Right forelimb (tissue), 1 donor: Measurements from ENCODE around the gene CD4.

Experiments
- DNase-seq: peaks from one replicate; pipeline ENCODE4 v3.0.0-alpha.2; 2018

Gene CD4

GRCh38 chr12:6778574-6779550, 10.5 kb upstream of the CD4 start:
- peak; percentile 97 for DNase-seq

DNA sequence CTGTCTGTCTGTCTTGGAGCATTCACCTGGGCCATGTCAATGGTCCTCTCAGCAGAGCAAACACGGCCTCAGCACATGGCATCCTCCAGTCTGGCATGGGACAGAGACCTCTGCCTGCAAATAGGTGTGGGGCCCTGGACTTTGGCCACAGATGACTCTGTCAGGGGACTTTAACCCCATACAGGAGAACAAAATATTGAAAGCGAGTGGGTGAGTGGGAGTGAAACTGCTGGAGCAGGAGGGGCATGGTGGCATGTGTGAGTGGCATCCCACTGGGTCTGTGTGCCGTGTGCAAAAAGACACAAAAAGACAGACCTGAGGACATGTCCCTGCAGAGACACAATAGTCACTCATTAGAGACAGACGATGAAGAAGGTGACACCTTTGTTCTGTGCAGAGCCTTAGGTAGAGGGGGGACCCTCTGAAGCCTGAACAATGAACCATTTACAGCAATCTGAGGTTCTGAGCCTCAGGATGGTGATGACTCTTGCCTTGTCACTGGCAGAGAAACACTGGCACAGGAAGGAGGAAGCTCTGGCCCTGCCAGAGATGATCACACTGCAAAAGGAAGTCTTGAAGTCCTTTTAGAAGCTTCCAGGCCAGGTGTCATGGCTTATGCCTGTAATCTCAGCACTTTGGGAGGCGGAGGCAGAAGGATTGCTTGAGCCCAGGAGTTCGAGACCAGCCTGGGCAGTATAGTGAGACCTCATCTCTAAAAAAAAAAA, 9.5 kb upstream of the CD4 start:
- DNase-seq, result no peak

DNA sequence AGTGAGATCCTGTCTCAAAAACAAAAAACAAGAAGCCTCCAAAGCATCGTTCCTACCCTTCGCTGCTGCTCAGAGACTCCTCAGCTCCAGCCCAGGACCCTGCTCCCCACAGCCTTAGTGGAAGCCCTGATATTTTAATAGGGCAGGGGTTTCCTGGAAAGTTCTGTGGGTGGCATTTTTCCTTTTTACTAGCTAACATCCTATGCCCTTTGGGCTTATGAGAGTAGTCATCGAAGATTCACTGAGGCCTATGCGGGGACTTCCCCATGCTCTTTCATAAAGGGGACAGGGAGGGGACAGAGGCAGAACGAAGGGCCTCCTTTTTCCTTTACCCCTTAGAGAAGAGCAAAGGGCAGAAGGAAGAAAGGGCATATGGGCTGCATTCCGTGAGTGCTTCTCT, 8.8 kb upstream of the CD4 start:
- DNase-seq, result no peak

DNA sequence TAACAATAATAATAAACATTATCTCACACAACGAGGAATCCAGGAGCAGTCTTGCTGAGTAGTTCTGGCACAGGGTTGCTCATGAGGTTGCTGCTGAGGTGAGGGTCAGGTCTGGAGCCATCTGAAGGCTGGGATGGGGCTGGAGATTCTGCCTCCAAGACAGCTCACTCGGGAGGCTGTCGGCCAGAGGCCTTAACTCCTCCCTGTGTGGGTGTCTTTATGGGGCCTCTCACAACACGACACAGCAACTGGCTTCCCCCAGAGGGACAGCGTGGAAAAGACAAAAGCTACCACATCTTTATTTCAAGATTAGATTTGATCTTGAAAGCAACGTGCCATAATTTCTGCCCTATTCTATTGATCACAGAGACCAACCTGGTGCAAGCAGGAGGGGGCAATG, 7.2 kb upstream of the CD4 start:
- no peak for DNase-seq

GRCh38 chr12:6782850-6783566, 6.3 kb upstream of the CD4 start:
- no peak for DNase-seq

DNA sequence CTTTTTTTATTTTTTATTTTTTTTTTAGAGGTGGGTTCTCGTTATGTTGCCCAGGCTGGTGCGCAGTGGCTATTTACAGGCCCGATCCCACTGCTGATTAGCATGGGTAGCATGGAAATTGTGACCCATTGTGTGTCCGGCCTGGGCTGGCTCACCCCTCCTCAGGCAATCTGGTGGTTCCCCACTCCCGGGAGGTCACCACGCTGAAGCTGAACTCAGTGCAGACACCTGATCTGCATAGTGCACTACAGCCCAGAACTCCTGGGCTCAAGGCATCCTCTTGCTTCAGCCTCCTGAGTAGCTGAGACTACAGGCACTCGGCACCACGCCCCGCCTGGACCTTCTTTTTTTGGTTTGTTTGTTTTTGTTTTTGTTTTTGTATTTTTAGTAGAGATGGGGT, 5.5 kb upstream of the CD4 start:
- no peak for DNase-seq

- DNase-seq, result no peak
These were observed 5.0 kb upstream of the CD4 start for GRCh38 chr12:6784296-6784695.

DNA sequence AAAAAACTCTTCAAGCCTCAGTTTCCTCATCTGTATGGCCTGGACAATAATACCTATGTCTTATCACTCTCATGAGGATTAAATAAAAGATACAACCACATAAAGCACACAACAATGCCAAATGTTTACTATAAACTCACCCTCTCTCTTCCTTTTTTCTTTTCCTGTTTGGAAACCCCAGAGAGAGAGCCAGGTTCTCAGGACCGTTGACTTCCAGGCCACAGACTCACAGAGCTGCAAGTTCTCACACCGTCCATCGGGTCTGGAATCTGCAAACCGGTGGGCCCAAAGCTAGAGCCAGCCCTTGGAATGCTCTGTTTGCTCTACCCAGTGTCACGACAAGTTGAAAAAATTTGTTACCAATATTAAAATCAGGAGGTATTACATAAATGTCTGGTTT, 4.6 kb upstream of the CD4 start:
- no peak for DNase-seq

- DNase-seq, result no peak
These were observed 2.8 kb upstream of the CD4 start for GRCh38 chr12:6786416-6787094.

DNA sequence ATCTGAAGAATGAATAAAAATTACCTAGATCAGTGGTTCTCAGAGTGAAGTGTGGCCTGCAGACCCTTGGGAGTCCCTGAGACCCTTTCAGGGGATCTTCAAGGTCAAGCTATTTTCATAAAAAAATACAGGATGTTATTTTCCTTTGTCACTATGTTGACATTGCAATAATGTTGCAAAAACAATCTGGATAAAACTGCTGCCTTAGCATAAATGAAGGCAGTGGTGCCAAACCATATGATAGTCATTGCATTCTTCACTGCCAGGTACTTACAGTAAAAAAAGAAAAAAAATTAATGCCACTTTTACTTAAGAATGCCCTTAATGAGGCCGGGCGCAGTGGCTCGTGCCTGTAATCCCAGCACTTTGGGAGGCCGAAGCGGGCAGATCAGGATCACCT, 2.0 kb upstream of the CD4 start:
- no peak for DNase-seq

DNA sequence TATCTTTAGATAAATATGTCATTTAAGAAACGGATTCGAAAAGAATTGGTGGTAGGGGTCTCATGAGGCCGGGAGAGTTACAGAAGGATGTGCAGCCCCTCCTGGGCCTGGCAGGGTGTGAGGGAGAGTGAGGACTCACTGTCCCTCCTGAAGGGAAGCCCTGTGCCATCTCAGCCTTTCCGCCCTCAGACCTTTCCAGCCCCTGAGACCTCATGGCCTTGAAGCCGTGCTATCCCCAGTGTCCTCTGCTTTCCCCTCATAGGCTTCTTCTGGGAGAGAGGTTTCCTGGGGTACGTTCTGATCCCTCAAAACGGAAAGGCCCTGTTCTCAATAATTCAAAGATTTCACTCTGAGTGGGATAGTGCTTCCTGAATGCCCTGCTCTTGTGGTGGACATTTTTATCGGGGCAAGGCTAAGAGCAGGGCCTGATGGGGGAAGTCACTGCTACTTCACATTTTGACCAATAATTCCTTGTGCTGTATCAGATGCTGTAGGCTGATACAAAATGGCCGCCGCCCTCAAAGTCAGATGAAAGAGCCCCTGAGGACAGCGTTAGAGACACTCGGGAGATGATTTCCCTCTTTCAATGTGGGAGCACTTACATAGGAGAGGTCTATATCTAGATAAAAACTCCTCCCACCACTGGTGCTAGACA, 1.3 kb downstream of the CD4 start:
- DNase-seq, result no peak

- no peak for DNase-seq
These were observed 2.7 kb downstream of the CD4 start for GRCh38 chr12:6791931-6792520.

DNA sequence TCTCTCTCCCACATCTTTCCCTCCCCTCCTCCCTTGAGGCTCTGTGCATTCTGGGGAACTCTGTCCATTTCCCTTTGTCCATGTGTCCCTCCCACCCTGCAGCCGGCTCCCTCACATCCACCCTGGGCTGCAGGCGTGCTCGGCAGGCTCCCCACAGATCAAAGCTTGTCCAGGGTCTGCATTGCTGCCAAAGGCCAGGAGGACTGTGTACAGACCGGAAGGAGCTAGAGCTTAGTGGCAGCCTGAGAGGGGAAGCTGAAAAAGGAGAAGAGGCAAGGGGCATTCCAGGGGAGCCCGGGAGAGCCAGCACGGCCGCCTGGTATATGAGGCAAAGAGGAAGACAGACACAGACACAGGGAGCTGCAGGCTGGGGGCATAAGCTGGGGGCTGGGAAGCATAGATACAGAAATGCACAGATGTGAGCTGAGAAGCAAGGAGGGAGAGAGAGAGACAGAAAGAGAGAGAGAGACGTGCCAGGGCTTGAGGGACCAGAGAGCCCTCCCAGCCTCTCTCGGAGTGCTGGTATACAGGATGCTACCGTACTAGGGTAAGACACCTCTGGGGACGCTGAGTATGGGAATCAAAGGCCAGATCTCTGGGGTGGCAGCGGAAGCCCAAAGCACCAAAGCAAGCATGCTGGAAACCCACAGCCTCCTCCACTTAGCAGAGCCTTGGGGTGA, 3.3 kb downstream of the CD4 start:
- no peak for DNase-seq

DNA sequence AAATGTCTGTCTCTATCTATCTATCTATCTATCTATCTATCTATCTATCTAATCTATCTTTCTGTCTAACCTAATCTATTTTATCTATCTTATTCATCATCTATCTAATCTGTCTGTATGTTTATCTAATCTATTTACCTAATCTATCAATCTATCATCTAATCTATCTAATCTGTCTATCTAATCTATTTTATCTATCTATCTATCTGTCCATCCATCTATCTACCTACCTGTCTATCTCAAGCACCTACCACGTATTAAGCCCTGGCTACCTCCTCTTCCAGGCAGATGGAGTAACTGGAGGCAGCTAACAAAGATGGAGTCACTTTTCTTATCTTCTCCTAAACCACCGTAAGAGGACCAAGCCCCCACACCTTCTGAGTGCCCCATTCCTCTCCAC, 5.8 kb downstream of the CD4 start:
- no peak for DNase-seq

DNA sequence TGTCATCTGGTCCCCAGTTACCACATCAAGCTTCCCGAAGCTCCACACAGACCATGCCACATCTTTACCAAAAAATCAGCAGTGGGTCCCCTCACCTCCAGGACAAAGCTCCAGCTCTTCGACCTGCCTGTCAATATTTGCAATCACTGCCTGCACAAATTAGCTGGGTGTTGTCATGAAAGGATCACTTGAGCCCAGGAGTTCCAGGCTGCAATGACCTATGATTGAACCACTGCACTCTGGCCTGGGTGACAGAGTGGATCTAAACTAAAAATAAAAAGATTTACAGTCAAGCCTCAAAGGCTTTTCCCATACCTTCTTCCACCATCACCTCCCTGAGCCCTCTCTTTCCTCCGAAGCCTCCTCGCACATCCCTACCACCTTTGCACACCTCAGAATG, 7.2 kb downstream of the CD4 start:
- no peak for DNase-seq

DNA sequence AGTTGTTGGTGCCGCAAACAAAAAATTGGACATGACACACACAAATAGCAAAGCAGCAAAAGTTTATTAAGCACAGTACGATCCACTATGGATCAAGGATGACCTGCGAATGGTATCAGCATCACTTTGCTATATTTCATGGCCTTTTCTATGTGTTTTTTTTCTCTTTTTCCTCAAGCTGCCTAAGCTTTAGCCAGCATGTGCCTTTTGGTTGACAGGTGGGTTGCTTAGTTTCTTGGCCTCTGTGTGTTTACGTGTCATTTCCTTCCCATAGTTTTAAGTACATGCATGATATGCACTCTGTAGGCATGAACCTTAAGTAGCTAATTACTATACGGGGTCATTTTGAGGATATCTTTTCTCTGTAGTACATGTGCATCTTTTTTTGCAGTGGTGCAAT, 9.8 kb downstream of the CD4 start:
- no peak for DNase-seq

DNA sequence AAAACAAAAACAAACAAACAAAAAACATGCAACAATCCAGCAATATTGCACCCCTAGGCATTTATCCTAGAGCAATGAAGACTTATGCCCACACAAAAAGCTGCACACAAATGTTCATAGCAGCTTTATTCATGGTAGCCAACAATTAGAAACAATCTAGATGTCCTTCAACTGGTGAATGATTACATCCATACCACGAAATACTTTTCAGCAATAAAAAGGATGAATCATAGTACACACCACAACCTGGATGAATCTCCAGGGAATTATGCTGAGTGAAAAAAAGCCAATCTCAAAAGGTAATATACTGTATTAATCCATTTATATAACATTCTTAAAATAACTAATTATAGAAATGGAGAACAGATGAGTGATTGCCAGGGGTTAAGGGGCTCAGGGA, 17.8 kb downstream of the CD4 start:
- no peak for DNase-seq

GRCh38 chr12:6809056-6809455, 19.7 kb downstream of the CD4 start:
- DNase-seq, result no peak

GRCh38 chr12:6810758-6811157, 21.4 kb downstream of the CD4 start:
- DNase-seq, result no peak

GRCh38 chr12:6813363-6813762, 24.0 kb downstream of the CD4 start:
- no peak for DNase-seq

DNA sequence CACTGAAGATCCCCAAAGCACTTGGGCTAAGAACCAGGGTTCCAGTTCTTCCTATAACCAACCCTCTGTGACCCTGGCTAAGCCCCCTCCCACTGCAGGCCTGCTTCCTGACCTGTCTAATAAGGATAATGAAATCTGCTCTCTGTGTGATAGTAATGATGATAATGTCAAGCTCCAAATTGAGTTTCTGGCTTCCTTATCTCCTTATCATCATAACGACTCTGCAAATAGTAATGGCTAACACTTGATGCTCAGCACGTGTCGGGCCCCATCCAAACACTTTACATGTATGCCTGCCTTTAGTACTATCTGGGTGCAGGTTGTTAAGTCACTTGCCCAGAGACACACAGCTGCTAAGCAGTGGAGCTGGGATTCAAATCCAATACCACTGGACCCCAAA, 27.3 kb downstream of the CD4 start:
- DNase-seq, result no peak
